HepG2 (cell line): ENCODE results near the gene TPP2. TPM values are rescaled to one million over a fixed set of nuclear protein-coding genes. Genes with fewer than 3 reads are reported as not detected.

ENCODE experiments used
- CREB1 ChIP-seq, 2 experiments: fragments of 450-650 bp in 1 of 2; IDR thresholded peaks; 2 replicates each; pipeline ENCODE4 v1.6.1; 2016 to 2017; ENCODE audit warnings: control low read depth in 1 of 2, mild to moderate bottlenecking in 1 of 2, missing compliant biosample characterization in 1 of 2, missing genetic modification characterization in 1 of 2
- HIVEP1 ChIP-seq: sonication (generic); formaldehyde crosslinking; IDR thresholded peaks from 2 replicates; pipeline ENCODE4 v1.4.0; 2020; ENCODE audit warnings: mild to moderate bottlenecking, missing genetic modification reagents
- MED13 ChIP-seq: sonication (generic); formaldehyde crosslinking; IDR thresholded peaks from 2 replicates; pipeline ENCODE4 v1.5.0; 2020; ENCODE audit warnings: missing genetic modification reagents
- REL ChIP-seq: sonication (generic); formaldehyde crosslinking; conservative IDR thresholded peaks from 2 replicates; pipeline ENCODE4 v1.8.0; 2022; ENCODE audit warnings: mild to moderate bottlenecking, missing genetic modification reagents, moderate library complexity
- SAP130 ChIP-seq: IDR thresholded peaks from 2 replicates; pipeline ENCODE4 v1.6.1; 2016; ENCODE audit warnings: low read depth
- TMF1 ChIP-seq: sonication (generic); formaldehyde crosslinking; IDR thresholded peaks from 2 replicates; pipeline ENCODE4 v1.8.1; 2022; ENCODE audit warnings: low read depth, missing genetic modification reagents
- ZMAT3 ChIP-seq: sonication (generic); formaldehyde crosslinking; conservative IDR thresholded peaks from 2 replicates; pipeline ENCODE4 v1.7.0; 2021; ENCODE audit warnings: missing genetic modification reagents
- ZNF33B ChIP-seq: sonication (generic); formaldehyde crosslinking; IDR thresholded peaks from 2 replicates; pipeline ENCODE4 v1.5.1; 2020; ENCODE audit warnings: mild to moderate bottlenecking, missing genetic modification reagents
- ZNF451 ChIP-seq: sonication (generic); formaldehyde crosslinking; IDR thresholded peaks from 2 replicates; pipeline ENCODE4 v1.5.0; 2020; ENCODE audit warnings: mild to moderate bottlenecking, missing genetic modification reagents
- ZNF616 ChIP-seq: sonication (generic); formaldehyde crosslinking; IDR thresholded peaks from 2 replicates; pipeline ENCODE4 v1.5.0; 2020; ENCODE audit warnings: low read depth, mild to moderate bottlenecking, missing genetic modification reagents
- ZNF761 ChIP-seq: sonication (generic); formaldehyde crosslinking; conservative IDR thresholded peaks from 2 replicates; pipeline ENCODE4 v1.4.0; 2020; ENCODE audit warnings: mild to moderate bottlenecking, missing genetic modification reagents
- ZNF83 ChIP-seq: sonication (generic); formaldehyde crosslinking; IDR thresholded peaks from 2 replicates; pipeline ENCODE4 v1.4.0; 2020; ENCODE audit warnings: missing genetic modification reagents, mild to moderate bottlenecking, borderline replicate concordance
- ZNF883 ChIP-seq: sonication (generic); formaldehyde crosslinking; IDR thresholded peaks from 2 replicates; pipeline ENCODE4 v1.5.1; 2020; ENCODE audit warnings: mild to moderate bottlenecking, missing genetic modification reagents; ENCODE audit errors: not compliant biosample characterization
- polyA plus RNA-seq, 8 experiments: library from polyadenylated mRNA; depleted of rRNA in 3 of 8; stranded (reverse) in 7 of 8; unstranded in 1 of 8; fragments of >200 nt; fragmentation: Illumina TruSeq in 4 of 8; extraction: Trizol in 4 of 8; gene quantifications; 2 replicates each; pipeline versions ENCODE4 v1.2.1 to v1.2.3, GENCODE V29; 2011 to 2016; ENCODE audit warnings: low read depth in 4 of 8, missing spikeins in 1 of 8, mixed read lengths in 1 of 8; ENCODE audit not compliant: insufficient read depth in 1 of 8
- total RNA-seq, 5 experiments: library from RNA; depleted of rRNA; stranded (reverse); fragments of >200 nt; fragmentation: Illumina TruSeq; extraction: Trizol; gene quantifications; 2 replicates each; pipeline ENCODE4 v1.2.3, GENCODE V29; 2016; ENCODE audit warnings: low read depth in 1 of 5
- TF ChIP-seq, protein P1 (sequence below): sonication (generic); formaldehyde crosslinking; IDR thresholded peaks from 2 replicates; pipeline ENCODE4 v1.5.1; 2020; ENCODE audit warnings: missing genetic modification reagents, mild to moderate bottlenecking, borderline replicate concordance
- TF ChIP-seq, protein P2 (sequence below): sonication (generic); formaldehyde crosslinking; IDR thresholded peaks from 2 replicates; pipeline ENCODE4 v1.4.0; 2020; ENCODE audit warnings: missing genetic modification reagents
- TF ChIP-seq, protein P3 (sequence below): sonication (generic); formaldehyde crosslinking; IDR thresholded peaks from 2 replicates; pipeline ENCODE4 v1.8.1; 2023; ENCODE audit warnings: mild to moderate bottlenecking, missing genetic modification reagents
- TF ChIP-seq, protein P4 (sequence below), 2 experiments: sonication (generic) in 1 of 2; formaldehyde crosslinking in 1 of 2; IDR thresholded peaks; 2 replicates each; pipeline versions ENCODE4 v1.6.1 to v1.9.0; 2014 to 2022; ENCODE audit warnings: antibody characterized with exemption in 1 of 2, borderline replicate concordance in 1 of 2, inconsistent platforms in 1 of 2, low read depth in 1 of 2, missing genetic modification reagents in 1 of 2

The TPP2 gene
- total and polyA plus RNA-seq, 2 of the 13 experiments (the other 11 are each of a cell fraction or from before 2014, with no cell fraction given), result 16.4 to 52.1 TPM

DNA sequence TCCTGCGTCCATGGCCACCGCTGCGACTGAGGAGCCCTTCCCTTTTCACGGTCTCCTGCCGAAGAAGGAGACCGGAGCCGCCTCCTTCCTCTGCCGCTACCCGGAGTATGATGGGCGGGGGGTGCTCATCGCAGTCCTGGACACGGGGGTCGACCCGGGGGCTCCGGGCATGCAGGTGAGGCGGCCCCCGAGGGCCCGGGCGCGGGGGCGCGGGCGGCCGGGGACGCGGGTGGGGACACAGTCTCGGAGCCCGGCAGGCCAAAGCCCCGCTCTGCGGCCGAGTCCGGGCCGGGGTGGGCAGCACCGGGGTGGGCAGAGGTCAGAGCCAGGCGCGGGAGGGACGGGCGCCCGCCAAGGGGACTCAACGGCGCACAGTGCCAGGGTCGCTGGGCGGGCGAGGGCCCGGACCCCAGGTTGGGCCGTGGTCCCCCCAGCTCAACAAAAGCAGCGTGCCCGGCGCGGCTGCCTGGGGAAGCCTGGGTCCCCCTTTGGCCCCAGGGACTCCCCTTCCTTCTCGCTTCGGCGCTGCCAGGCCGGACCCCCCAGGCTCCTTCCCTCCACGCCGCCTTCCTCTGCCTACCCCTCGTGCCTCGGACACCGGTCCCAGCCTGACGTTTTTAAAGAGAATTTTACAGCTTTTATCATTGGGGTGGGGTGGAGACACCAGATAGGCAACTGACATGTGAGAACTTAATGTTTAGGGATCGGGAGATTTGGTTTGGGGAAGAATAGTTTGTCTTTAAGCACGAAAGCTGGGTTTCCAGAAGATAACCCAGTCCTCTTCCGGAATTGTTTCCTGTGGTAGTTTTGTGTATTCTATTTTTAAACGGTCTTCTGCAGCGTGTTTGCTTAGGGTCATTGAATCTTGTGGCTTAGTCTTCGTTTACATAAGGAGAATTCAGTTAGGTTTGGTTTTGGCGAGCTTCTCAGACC lies 509 bp downstream of the TPP2 start (continued):
- TF ChIP-seq ZNF883 (CRISPR knock-in tag) (peak; percentile 23), TMF1 (CRISPR knock-in tag) (0 out of 2 replicates have a peak, but pooled peaks have one; percentile 34), ZNF451 (0 out of 2 replicates have a peak, but pooled peaks have one; percentile 15), HIVEP1 (CRISPR knock-in tag) (0 out of 2 replicates have a peak, but pooled peaks have one; percentile 13), REL (CRISPR knock-in tag) (peak; percentile 51; the same call in 1 of the 2 replicates), ZMAT3 (CRISPR knock-in tag) (peak; percentile 66; the same call in 1 of the 2 replicates), CREB1 (IDR thresholded peaks at IDR 0.05) (no peak), CREB1 (CRISPR knock-in tag; IDR thresholded peaks at IDR 0.05) (no peak), ZNF616 (CRISPR knock-in tag) (no peak), SAP130 (CRISPR knock-in tag) (peak; percentile 66), ZNF83 (CRISPR knock-in tag) (no peak), ZNF33B (CRISPR knock-in tag) (peak; percentile 58; the same call in 1 of the 2 replicates), MED13 (0 out of 2 replicates have a peak, but pooled peaks have one; percentile 26), ZNF761 (CRISPR knock-in tag) (peak; percentile 84; the same call in 1 of the 2 replicates)
- TF ChIP-seq, protein P1, sequence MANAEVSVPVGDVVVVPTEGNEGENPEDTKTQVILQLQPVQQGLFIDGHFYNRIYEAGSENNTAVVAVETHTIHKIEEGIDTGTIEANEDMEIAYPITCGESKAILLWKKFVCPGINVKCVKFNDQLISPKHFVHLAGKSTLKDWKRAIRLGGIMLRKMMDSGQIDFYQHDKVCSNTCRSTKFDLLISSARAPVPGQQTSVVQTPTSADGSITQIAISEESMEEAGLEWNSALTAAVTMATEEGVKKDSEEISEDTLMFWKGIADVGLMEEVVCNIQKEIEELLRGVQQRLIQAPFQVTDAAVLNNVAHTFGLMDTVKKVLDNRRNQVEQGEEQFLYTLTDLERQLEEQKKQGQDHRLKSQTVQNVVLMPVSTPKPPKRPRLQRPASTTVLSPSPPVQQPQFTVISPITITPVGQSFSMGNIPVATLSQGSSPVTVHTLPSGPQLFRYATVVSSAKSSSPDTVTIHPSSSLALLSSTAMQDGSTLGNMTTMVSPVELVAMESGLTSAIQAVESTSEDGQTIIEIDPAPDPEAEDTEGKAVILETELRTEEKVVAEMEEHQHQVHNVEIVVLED (CRISPR knock-in tag), result 0 out of 2 replicates have a peak, but pooled peaks have one; percentile 3
- TF ChIP-seq, protein P2, sequence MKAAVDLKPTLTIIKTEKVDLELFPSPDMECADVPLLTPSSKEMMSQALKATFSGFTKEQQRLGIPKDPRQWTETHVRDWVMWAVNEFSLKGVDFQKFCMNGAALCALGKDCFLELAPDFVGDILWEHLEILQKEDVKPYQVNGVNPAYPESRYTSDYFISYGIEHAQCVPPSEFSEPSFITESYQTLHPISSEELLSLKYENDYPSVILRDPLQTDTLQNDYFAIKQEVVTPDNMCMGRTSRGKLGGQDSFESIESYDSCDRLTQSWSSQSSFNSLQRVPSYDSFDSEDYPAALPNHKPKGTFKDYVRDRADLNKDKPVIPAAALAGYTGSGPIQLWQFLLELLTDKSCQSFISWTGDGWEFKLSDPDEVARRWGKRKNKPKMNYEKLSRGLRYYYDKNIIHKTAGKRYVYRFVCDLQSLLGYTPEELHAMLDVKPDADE (CRISPR knock-in tag), result no peak
- TF ChIP-seq, protein P3, sequence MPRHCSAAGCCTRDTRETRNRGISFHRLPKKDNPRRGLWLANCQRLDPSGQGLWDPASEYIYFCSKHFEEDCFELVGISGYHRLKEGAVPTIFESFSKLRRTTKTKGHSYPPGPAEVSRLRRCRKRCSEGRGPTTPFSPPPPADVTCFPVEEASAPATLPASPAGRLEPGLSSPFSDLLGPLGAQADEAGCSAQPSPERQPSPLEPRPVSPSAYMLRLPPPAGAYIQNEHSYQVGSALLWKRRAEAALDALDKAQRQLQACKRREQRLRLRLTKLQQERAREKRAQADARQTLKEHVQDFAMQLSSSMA (CRISPR knock-in tag), result no peak
- TF ChIP-seq, protein P4, sequence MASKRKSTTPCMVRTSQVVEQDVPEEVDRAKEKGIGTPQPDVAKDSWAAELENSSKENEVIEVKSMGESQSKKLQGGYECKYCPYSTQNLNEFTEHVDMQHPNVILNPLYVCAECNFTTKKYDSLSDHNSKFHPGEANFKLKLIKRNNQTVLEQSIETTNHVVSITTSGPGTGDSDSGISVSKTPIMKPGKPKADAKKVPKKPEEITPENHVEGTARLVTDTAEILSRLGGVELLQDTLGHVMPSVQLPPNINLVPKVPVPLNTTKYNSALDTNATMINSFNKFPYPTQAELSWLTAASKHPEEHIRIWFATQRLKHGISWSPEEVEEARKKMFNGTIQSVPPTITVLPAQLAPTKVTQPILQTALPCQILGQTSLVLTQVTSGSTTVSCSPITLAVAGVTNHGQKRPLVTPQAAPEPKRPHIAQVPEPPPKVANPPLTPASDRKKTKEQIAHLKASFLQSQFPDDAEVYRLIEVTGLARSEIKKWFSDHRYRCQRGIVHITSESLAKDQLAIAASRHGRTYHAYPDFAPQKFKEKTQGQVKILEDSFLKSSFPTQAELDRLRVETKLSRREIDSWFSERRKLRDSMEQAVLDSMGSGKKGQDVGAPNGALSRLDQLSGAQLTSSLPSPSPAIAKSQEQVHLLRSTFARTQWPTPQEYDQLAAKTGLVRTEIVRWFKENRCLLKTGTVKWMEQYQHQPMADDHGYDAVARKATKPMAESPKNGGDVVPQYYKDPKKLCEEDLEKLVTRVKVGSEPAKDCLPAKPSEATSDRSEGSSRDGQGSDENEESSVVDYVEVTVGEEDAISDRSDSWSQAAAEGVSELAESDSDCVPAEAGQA (IDR thresholded peaks at IDR 0.05; ENCODE audit: low read depth), result no peak
- TF ChIP-seq, protein P4 (CRISPR knock-in tag; IDR thresholded peaks at IDR 0.05; ENCODE audit: borderline replicate concordance), result 0 out of 2 replicates have a peak, but pooled peaks have one; percentile 46
